ENCODE results near the gene TBC1D13.
"Not testable (repeated sequence)": the region's sequence is repeated elsewhere in the genome, so short reads cannot be mapped to it uniquely, and the experiment has no call there.

Gene TBC1D13

DNA sequence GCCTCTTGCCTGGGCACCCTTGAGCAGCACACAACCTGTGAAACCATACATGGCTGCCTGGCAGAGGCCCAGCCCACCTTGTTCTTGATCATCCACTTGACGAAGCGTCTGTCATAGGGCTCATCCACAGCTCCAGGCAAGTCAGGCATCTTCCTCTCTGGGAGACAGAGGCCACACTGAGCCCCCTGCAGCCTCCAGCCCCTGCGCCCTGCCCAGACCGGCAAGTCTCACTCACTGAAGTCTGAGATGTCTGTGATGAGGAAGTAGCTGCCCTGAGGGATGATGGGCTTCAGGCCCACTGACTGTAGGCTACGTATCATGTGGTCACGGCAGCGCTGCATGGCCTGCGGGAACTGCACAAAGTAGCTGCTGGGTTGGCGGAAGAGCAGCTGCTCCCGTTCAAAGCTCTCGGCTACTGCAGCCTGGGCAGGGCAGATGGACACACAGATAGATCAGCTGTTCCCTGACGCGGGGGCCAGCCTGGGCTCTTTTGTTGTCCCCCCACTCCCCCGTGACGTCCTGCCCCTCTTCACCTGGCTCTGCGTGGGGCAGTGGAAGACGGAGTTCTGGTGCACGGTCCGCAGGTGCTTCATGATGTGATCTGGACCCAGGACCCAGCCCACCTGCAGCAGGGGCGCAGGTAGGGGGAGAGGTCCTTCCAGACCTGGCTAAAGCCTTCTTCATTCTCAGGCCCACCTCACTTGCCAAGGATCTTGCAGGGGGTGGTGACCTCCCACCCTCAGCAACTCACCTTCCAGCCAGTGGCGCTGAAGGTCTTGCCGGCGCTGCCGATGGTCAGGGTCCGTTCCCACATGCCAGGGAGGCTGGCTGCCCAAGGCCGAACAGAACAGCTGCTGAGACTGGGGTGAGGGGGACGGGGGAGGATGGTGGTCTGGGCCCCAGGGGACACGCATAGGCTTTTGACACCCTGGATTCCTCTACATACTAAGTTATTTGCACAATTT is 48.5 kb downstream of the TBC1D13 start:
- Histone ChIP-seq H3K4me1 (ENCODE audit: control insufficient read depth, insufficient read depth, low read length, poor library complexity, severe bottlenecking) (no peaks in the 10 kb centered on the region), H3K36me3 (ENCODE audit: control insufficient read depth, insufficient read depth, low read length) (peaks cover 19% of the 10 kb centered on the region), H3K27ac (ENCODE audit: low read depth, low read length, severe bottlenecking) (no peak overlapping the region), H3K9me3 (ENCODE audit: control insufficient read depth, low read length) (no peaks in the 10 kb centered on the region), H3K4me3 (ENCODE audit: extremely low read depth, insufficient read depth, low read length, poor library complexity, severe bottlenecking) (no peak overlapping the region)
- WGBS, 2 experiments (ENCODE audit: insufficient coverage in 2 of 2): 95 to 96% methylated on average over 21 of the region's 28 CpGs

DNA sequence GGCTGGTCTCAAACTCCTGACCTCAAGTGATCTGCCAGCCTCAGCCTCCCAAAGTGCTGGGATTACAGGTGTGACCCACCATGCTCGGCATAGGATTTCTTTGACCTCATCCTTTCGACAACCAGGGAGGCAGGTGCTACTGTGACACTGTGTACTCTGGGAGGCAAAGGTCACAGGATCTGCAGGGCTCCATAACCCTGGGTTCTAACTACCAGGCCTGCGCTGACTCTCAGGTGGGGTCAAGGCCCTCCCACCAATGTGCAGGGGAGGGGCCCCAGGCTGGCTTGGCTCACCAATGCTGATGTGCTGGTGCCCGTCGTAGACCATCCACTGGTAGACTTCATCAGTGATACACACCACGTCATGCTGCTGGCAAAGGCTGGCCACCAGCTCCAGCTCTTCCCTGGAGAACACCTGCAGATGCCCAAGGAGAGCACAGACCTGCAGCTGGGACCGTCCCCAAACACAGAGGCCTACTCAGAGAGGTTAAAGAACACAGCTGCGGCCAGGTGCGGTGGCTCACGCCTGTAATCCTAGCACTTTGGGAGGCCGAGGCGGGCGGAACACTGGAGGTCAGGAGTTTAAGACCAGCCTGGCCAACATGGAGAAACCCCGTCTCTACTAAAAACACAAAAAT is 49.6 kb downstream of the TBC1D13 start:
- H3K36me3 ChIP-seq (ENCODE audit: control insufficient read depth, insufficient read depth, low read length): peaks cover 26% of the 10 kb centered on the region
- 91% methylated on average over 13 to 14 of the region's 14 CpGs for WGBS, 2 experiments (ENCODE audit: insufficient coverage in 2 of 2)
- H3K9me3 ChIP-seq (ENCODE audit: control insufficient read depth, low read length): no peaks in the 10 kb centered on the region
- no peak overlapping the region for H3K4me3 ChIP-seq (ENCODE audit: extremely low read depth, insufficient read depth, low read length, poor library complexity, severe bottlenecking)
- H3K27ac ChIP-seq (ENCODE audit: low read depth, low read length, severe bottlenecking): no peak overlapping the region
- no peaks in the 10 kb centered on the region for H3K4me1 ChIP-seq (ENCODE audit: control insufficient read depth, insufficient read depth, low read length, poor library complexity, severe bottlenecking)

- WGBS, 2 experiments (ENCODE audit: insufficient coverage in 2 of 2): 85 to 92% methylated on average over 3 of the region's 3 CpGs
- H3K27ac ChIP-seq (ENCODE audit: low read depth, low read length, severe bottlenecking): no peak overlapping the region
- no peaks in the 10 kb centered on the region for H3K9me3 ChIP-seq (ENCODE audit: control insufficient read depth, low read length)
- H3K4me3 ChIP-seq (ENCODE audit: extremely low read depth, insufficient read depth, low read length, poor library complexity, severe bottlenecking): no peak overlapping the region
- no peaks in the 10 kb centered on the region for H3K4me1 ChIP-seq (ENCODE audit: control insufficient read depth, insufficient read depth, low read length, poor library complexity, severe bottlenecking)
- H3K36me3 ChIP-seq (ENCODE audit: control insufficient read depth, insufficient read depth, low read length): peaks cover 32% of the 10 kb centered on the region
Observed at GRCh38 chr9:128838338-128838737, 51.3 kb downstream of the TBC1D13 start.

DNA sequence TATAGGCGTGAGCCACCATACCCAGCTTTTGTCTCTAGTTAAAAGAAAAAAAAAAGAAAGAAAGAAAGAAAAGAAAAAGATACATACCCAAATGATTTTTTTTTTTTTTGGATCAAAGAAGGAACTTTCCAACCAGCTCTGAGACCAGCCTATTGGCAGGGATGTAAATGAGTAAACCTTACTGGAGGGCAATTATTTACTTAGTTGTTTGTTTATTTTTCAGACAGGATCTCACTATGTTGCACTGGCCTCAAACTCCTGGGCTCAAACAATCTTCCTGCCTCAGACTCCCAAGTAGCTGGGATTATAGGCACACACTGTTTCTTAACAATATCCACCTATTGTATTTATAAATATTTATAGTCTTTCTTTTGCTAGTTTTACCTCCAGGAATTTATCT is 53.5 kb downstream of the TBC1D13 start:
- H3K9me3 ChIP-seq (ENCODE audit: control insufficient read depth, low read length): no peaks in the 10 kb centered on the region
- H3K4me1 ChIP-seq (ENCODE audit: control insufficient read depth, insufficient read depth, low read length, poor library complexity, severe bottlenecking): no peaks in the 10 kb centered on the region
- no peak overlapping the region for H3K4me3 ChIP-seq (ENCODE audit: extremely low read depth, insufficient read depth, low read length, poor library complexity, severe bottlenecking)
- WGBS, 2 experiments (ENCODE audit: insufficient coverage in 2 of 2): no CpG with 5 or more reads among the region's 1 CpG
- peaks cover 32% of the 10 kb centered on the region for H3K36me3 ChIP-seq (ENCODE audit: control insufficient read depth, insufficient read depth, low read length)
- no peak overlapping the region for H3K27ac ChIP-seq (ENCODE audit: low read depth, low read length, severe bottlenecking)

DNA sequence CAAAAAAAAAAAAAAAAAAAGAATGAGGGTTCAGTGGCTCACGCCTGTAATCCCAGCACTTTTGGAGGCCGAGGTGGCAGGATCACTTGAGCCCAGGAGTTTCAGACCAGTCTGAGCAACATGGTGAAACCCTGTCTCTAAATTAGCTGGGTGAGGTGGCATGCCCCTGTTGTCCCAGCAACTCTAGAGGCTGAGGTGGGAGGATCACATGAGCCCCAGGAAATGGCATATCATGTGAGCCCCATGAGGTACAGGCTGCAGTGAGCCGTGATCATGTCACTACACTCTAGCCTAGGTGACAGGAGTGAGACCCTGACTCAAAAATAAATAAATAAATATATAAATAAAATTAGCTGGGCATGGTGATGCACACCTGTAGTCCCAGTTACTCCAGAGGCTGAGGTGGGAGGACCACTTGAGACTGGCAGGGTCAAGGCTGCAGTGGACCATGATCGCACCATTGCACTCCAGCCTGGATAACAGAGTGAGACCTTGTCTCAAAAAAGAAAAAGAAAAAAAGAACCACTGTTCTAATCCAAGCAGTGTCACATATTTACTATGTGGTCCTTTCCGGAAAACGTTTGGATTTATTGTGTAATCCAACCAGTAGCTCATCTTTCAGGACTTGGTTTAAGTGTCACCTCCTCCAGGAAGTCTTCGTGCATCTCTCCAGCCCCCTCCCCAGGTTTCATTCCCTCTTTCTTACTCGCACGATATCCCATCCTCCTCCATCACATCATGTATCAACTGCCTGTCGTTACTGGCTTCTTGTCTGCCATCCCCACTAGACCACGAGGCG is 54.8 kb downstream of the TBC1D13 start:
- Histone ChIP-seq H3K36me3 (ENCODE audit: control insufficient read depth, insufficient read depth, low read length) (peaks cover 27% of the 10 kb centered on the region), H3K4me3 (ENCODE audit: extremely low read depth, insufficient read depth, low read length, poor library complexity, severe bottlenecking) (no peak overlapping the region), H3K27ac (ENCODE audit: low read depth, low read length, severe bottlenecking) (no peak overlapping the region), H3K4me1 (ENCODE audit: control insufficient read depth, insufficient read depth, low read length, poor library complexity, severe bottlenecking) (no peaks in the 10 kb centered on the region), H3K9me3 (ENCODE audit: control insufficient read depth, low read length) (no peaks in the 10 kb centered on the region)
- WGBS, 2 experiments (ENCODE audit: insufficient coverage in 2 of 2): 86 to 96% methylated on average over 10 to 11 of the region's 12 CpGs

GRCh38 chr9:128843171-128843570 is 56.1 kb downstream of the TBC1D13 start:
- H3K36me3 ChIP-seq (ENCODE audit: control insufficient read depth, insufficient read depth, low read length): peaks cover 27% of the 10 kb centered on the region
- not testable (repeated sequence) for H3K9me3 ChIP-seq (ENCODE audit: control insufficient read depth, low read length); H3K4me3 ChIP-seq (ENCODE audit: extremely low read depth, insufficient read depth, low read length, poor library complexity, severe bottlenecking); H3K27ac ChIP-seq (ENCODE audit: low read depth, low read length, severe bottlenecking); H3K4me1 ChIP-seq (ENCODE audit: control insufficient read depth, insufficient read depth, low read length, poor library complexity, severe bottlenecking)
- WGBS, 2 experiments (ENCODE audit: insufficient coverage in 2 of 2): 86 to 95% methylated on average over 5 to 6 of the region's 7 CpGs

GRCh38 chr9:128845186-128845931 is 58.3 kb downstream of the TBC1D13 start:
- H3K36me3 ChIP-seq (ENCODE audit: control insufficient read depth, insufficient read depth, low read length): peaks cover 23% of the 10 kb centered on the region
- H3K27ac ChIP-seq (ENCODE audit: low read depth, low read length, severe bottlenecking): no peak overlapping the region
- no peaks in the 10 kb centered on the region for H3K4me1 ChIP-seq (ENCODE audit: control insufficient read depth, insufficient read depth, low read length, poor library complexity, severe bottlenecking)
- H3K9me3 ChIP-seq (ENCODE audit: control insufficient read depth, low read length): peaks cover 13% of the 10 kb centered on the region
- H3K4me3 ChIP-seq (ENCODE audit: extremely low read depth, insufficient read depth, low read length, poor library complexity, severe bottlenecking): no peak overlapping the region
- WGBS, 2 experiments (ENCODE audit: insufficient coverage in 2 of 2): 86 to 89% methylated on average over 9 to 12 of the region's 13 CpGs

- H3K4me3 ChIP-seq (ENCODE audit: extremely low read depth, insufficient read depth, low read length, poor library complexity, severe bottlenecking): no peak overlapping the region
- H3K9me3 ChIP-seq (ENCODE audit: control insufficient read depth, low read length): peaks cover 13% of the 10 kb centered on the region
- WGBS, 2 experiments (ENCODE audit: insufficient coverage in 2 of 2): 93 to 97% methylated on average over 3 of the region's 3 CpGs
- no peak overlapping the region for H3K27ac ChIP-seq (ENCODE audit: low read depth, low read length, severe bottlenecking)
- H3K4me1 ChIP-seq (ENCODE audit: control insufficient read depth, insufficient read depth, low read length, poor library complexity, severe bottlenecking): no peaks in the 10 kb centered on the region
- H3K36me3 ChIP-seq (ENCODE audit: control insufficient read depth, insufficient read depth, low read length): peaks cover 13% of the 10 kb centered on the region
Observed at GRCh38 chr9:128846680-128847030, 59.6 kb downstream of the TBC1D13 start.

DNA sequence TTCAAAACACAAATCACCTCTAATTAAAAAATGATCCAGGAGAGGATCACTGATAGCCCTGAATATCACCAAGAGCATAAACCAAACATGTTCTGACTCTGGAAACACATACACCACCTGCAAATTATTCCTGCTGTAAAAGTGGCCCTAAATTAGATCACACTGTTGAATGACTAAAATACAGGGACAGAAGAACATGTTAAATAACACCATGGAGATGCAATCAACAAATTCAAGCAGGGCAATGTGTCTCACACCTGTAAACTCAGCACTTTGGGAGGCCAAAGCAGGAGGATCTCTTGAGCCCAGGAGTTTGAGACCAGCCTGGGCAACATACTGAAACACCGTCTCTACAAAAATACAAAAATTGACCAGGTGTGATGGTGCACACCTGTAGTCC is 60.8 kb downstream of the TBC1D13 start:
- 83 to 100% methylated on average over 1 of the region's 1 CpG for WGBS, 2 experiments (ENCODE audit: insufficient coverage in 2 of 2)
- Histone ChIP-seq H3K36me3 (ENCODE audit: control insufficient read depth, insufficient read depth, low read length) (peaks cover 3% of the 10 kb centered on the region), H3K4me3 (ENCODE audit: extremely low read depth, insufficient read depth, low read length, poor library complexity, severe bottlenecking) (no peak overlapping the region), H3K4me1 (ENCODE audit: control insufficient read depth, insufficient read depth, low read length, poor library complexity, severe bottlenecking) (no peaks in the 10 kb centered on the region), H3K27ac (ENCODE audit: low read depth, low read length, severe bottlenecking) (no peak overlapping the region), H3K9me3 (ENCODE audit: control insufficient read depth, low read length) (peaks cover 13% of the 10 kb centered on the region)

GRCh38 chr9:128851024-128851423 is 64.0 kb downstream of the TBC1D13 start:
- WGBS, 2 experiments (ENCODE audit: insufficient coverage in 2 of 2): 100% methylated on average over 4 to 8 of the region's 10 CpGs
- H3K27ac ChIP-seq (ENCODE audit: low read depth, low read length, severe bottlenecking); H3K36me3 ChIP-seq (ENCODE audit: control insufficient read depth, insufficient read depth, low read length); H3K4me1 ChIP-seq (ENCODE audit: control insufficient read depth, insufficient read depth, low read length, poor library complexity, severe bottlenecking); H3K4me3 ChIP-seq (ENCODE audit: extremely low read depth, insufficient read depth, low read length, poor library complexity, severe bottlenecking): not testable (repeated sequence)
- H3K9me3 ChIP-seq (ENCODE audit: control insufficient read depth, low read length): peaks cover 13% of the 10 kb centered on the region
